ENCODE results near the gene GSTM3. TPM values are rescaled to one million over a fixed set of nuclear protein-coding genes. Genes with fewer than 3 reads are reported as not detected.

GSTM3 gene
- total RNA-seq, 4 donors from 2014 or later = 68.7 to 213 (median 137) TPM

DNA sequence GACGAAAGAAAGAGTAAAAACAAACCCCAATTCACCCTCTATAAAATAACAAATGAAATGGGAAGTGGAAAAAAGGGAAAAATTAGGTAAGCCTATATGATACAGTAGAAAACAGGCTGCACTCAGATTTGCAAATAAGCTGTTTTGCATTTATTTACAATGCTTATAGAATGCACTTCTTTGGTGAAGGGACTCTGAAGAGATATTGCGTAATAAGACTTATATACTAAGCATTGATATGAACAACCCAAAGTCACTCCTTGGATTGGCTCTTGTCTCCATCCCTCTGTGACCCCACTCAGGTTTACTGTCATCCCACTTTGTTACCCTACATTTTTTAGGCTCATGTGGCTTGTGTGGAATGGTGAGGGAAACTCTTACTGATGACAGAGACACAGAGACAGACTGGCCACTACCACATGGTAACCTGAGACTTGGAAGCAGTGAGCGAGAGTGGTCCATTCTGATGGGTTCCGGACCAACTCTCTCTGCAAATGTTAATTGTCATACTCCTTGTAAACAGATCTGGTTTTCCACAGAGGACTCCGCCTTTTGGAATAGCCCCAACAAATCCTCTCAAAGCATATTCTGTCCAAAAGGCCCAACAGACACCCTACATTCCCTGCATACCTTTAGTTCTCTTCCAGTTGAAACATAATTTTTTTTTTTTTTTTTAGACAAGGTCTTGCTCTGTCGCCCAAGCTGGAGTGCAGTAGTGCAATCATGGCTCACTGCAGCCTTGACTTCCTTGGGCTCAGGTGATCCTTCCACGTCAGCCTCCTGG is 17.7 kb downstream of the GSTM3 start:
- H3K4me3 ChIP-seq (ENCODE audit: low read depth, poor library complexity, severe bottlenecking) = no peak overlapping the region
- DNase-seq (ENCODE audit: low spot score in 2 of 2) = no peak
- TF ChIP-seq CTCF (IDR thresholded peaks at IDR 0.05) (no peak), POLR2A (IDR thresholded peaks at IDR 0.05) (no peak)
- WGBS, 2 donors = 66 to 68% methylated on average over 7 of the region's 7 CpGs
- intact Hi-C loops (cut with DNase I; ENCODE audit: low total_unique reads) = no loop called here

GRCh38 chr1:109721971-109722370 is 18.9 kb downstream of the GSTM3 start:
- WGBS, 2 donors = 93 to 100% methylated on average over 1 of the region's 1 CpG
- TF ChIP-seq CTCF (IDR thresholded peaks at IDR 0.05) = no peak
- no peak for TF ChIP-seq POLR2A (IDR thresholded peaks at IDR 0.05)
- DNase-seq (ENCODE audit: low spot score in 2 of 2) = no peak
- no peak overlapping the region for H3K4me3 ChIP-seq (ENCODE audit: low read depth, poor library complexity, severe bottlenecking)
- intact Hi-C loops (cut with DNase I; ENCODE audit: low total_unique reads) = no loop called here

DNA sequence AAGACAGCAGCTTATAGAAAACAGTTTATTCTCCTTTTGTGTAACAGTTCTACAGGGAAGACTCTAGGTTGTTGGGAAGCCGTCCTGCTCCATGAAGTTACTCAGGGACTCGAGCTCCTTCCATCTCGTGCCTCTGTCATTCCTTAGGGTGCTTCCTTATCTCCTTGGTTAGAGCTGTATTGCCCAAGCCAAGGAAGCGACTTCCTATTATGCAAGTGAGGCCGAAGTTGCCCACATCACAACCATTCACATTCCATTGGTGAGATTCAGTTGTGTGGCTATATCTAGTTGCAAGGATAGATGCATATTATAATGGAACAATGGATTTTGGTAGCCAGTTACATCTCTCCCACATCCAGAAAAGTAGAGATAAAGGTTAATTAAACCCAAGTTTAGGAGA is 19.8 kb downstream of the GSTM3 start:
- WGBS, 2 donors = 83 to 89% methylated on average over 5 of the region's 5 CpGs
- TF ChIP-seq CTCF (IDR thresholded peaks at IDR 0.05) (no peak), POLR2A (IDR thresholded peaks at IDR 0.05) (no peak)
- intact Hi-C loops (cut with DNase I; ENCODE audit: low total_unique reads) = no loop called here
- DNase-seq (ENCODE audit: low spot score in 2 of 2) = no peak
- H3K4me3 ChIP-seq (ENCODE audit: low read depth, poor library complexity, severe bottlenecking) = no peak overlapping the region

- intact Hi-C loops (cut with DNase I; ENCODE audit: low total_unique reads) = no loop called here
- 53 to 58% methylated on average over 5 of the region's 5 CpGs for WGBS, 2 donors
- TF ChIP-seq CTCF (IDR thresholded peaks at IDR 0.05) = no peak
- no peak for TF ChIP-seq POLR2A (IDR thresholded peaks at IDR 0.05)
- H3K4me3 ChIP-seq (ENCODE audit: low read depth, poor library complexity, severe bottlenecking) = no peak overlapping the region
- DNase-seq (ENCODE audit: low spot score in 2 of 2) = no peak
Measured at GRCh38 chr1:109719337-109719837, 21.5 kb downstream of the GSTM3 start.

DNA sequence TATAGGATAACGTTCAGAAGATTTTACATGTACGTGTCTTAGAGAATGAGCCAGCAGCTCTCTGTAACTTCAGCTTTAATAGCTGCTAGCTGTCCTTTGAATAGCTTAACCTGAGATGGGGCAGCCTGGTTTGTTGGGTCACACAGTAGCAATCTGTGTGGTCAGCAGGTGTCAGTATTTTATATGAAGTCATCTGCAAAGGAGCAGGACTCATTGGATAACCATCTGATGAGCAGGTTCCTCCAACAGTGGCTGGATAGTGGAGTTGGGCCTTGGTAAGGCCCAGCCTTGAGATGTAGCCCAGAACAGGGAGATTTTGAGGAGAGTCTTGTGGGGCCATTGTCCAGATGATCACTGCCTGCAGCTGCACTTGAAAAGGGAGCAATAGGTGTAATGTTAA is 22.3 kb downstream of the GSTM3 start:
- no peak for TF ChIP-seq POLR2A (IDR thresholded peaks at IDR 0.05)
- TF ChIP-seq CTCF (IDR thresholded peaks at IDR 0.05) = no peak
- no peak for DNase-seq (ENCODE audit: low spot score in 2 of 2)
- H3K4me3 ChIP-seq (ENCODE audit: low read depth, poor library complexity, severe bottlenecking) = no peak overlapping the region
- 79 to 80% methylated on average over 2 of the region's 2 CpGs for WGBS, 2 donors
- intact Hi-C loops (cut with DNase I; ENCODE audit: low total_unique reads) = no loop called here

All from lower leg skin (tissue), 4 donors.